Panc1 (cell line): Measurements from ENCODE around the gene KIAA1217.

ENCODE experiments used
- CTCF ChIP-seq: fragments of 450-650 bp; IDR thresholded peaks from 2 replicates; pipeline ENCODE4 v1.5.1; 2017; ENCODE audit warnings: mild to moderate bottlenecking
- SIN3A ChIP-seq: IDR thresholded peaks from 2 replicates; pipeline ENCODE4 v1.6.1; 2012; ENCODE audit warnings: low read depth, mild to moderate bottlenecking, low read length, moderate library complexity, borderline replicate concordance; ENCODE audit not compliant: insufficient read depth

DNA sequence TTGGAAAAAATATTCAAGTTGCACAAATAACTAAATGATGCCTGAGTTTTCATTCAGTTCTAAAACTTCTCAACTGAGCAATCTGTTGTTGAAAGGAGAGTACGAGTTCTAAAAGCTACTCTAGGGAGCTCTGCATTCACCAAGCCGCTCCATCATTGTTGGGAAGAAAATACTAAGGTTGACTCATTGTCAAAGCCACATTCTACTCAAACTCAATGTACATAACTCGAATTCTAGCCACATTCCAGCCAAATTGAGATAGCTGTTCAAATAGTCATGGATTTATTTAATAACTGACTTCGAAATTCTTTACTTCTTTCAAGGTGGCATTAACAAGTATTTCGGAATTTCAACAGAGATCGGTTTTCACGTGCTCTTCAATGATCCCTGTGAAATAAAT lies 63.4 kb downstream of the KIAA1217 start:
- TF ChIP-seq CTCF (no peak), SIN3A (no peak)
